Neural cell (in vitro differentiated cells): ENCODE measurements around the gene PCNA.

Experiments used
- EP300 ChIP-seq: fragments of 450-650 bp; conservative IDR thresholded peaks from 2 replicates; pipeline ENCODE4 v1.6.1; 2014; ENCODE audit warnings: antibody characterized with exemption, mild to moderate bottlenecking, moderate library complexity; ENCODE audit not compliant: poor library complexity, severe bottlenecking
- EZH2 ChIP-seq: fragments of 200-600, 300-800 bp; shearing (Covaris generic), sonication (generic); IDR thresholded peaks from 2 replicates; pipeline ENCODE4 v1.6.1; 2014; ENCODE audit warnings: antibody characterized with exemption, low read length, borderline replicate concordance, mild to moderate bottlenecking; ENCODE audit not compliant: insufficient read depth, poor library complexity, severe bottlenecking
- MXI1 ChIP-seq: fragments of 450-650 bp; conservative IDR thresholded peaks from 2 replicates; pipeline ENCODE4 v1.6.1; 2014; ENCODE audit warnings: antibody characterized with exemption, mild to moderate bottlenecking; ENCODE audit not compliant: poor library complexity, severe bottlenecking
- POLR2AphosphoS5 ChIP-seq: IDR thresholded peaks from 2 replicates; pipeline ENCODE4 v1.6.1; 2012
- RAD21 ChIP-seq: fragments of 450-650 bp; conservative IDR thresholded peaks from 2 replicates; pipeline ENCODE4 v1.6.1; 2014; ENCODE audit warnings: antibody characterized with exemption, mild to moderate bottlenecking, moderate library complexity
- TAF1 ChIP-seq: IDR thresholded peaks from 2 replicates; pipeline ENCODE4 v1.6.1; 2012; ENCODE audit warnings: low read depth
- TF ChIP-seq, protein P1 (sequence below): IDR thresholded peaks from 2 replicates; pipeline ENCODE4 v1.6.1; 2012; ENCODE audit warnings: borderline replicate concordance
- TF ChIP-seq, protein P2 (sequence below): fragments of 450-650 bp; IDR thresholded peaks from 2 replicates; pipeline ENCODE4 v1.5.1; 2014; ENCODE audit warnings: antibody characterized with exemption, mild to moderate bottlenecking, moderate library complexity; ENCODE audit not compliant: poor library complexity, severe bottlenecking

DNA sequence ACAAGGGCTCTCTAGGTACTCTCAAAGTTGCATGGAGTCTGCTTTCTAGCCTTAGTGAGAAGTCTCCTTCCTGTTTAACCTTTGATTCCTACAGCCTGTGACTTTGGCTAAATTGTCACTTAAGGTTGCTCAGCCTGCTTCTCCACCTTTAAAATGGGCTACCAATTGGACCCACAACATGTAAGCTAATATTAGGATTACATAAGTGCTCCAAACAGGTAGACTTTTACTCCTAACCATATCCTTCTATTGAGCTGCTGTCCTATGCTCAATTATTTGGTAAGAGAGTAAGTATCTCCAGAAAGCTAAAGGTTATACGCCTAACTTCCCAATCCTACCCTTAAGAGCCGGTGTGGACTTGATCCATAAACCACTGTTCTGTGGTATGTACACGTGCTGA, 2.9 kb downstream of the PCNA start:
- TF ChIP-seq, protein P1, sequence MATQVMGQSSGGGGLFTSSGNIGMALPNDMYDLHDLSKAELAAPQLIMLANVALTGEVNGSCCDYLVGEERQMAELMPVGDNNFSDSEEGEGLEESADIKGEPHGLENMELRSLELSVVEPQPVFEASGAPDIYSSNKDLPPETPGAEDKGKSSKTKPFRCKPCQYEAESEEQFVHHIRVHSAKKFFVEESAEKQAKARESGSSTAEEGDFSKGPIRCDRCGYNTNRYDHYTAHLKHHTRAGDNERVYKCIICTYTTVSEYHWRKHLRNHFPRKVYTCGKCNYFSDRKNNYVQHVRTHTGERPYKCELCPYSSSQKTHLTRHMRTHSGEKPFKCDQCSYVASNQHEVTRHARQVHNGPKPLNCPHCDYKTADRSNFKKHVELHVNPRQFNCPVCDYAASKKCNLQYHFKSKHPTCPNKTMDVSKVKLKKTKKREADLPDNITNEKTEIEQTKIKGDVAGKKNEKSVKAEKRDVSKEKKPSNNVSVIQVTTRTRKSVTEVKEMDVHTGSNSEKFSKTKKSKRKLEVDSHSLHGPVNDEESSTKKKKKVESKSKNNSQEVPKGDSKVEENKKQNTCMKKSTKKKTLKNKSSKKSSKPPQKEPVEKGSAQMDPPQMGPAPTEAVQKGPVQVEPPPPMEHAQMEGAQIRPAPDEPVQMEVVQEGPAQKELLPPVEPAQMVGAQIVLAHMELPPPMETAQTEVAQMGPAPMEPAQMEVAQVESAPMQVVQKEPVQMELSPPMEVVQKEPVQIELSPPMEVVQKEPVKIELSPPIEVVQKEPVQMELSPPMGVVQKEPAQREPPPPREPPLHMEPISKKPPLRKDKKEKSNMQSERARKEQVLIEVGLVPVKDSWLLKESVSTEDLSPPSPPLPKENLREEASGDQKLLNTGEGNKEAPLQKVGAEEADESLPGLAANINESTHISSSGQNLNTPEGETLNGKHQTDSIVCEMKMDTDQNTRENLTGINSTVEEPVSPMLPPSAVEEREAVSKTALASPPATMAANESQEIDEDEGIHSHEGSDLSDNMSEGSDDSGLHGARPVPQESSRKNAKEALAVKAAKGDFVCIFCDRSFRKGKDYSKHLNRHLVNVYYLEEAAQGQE = no peak
- TF ChIP-seq MXI1 (no peak), EP300 (no peak), EZH2 (no peak), RAD21 (no peak), POLR2AphosphoS5 (no peak), TAF1 (no peak)
- TF ChIP-seq, protein P2, sequence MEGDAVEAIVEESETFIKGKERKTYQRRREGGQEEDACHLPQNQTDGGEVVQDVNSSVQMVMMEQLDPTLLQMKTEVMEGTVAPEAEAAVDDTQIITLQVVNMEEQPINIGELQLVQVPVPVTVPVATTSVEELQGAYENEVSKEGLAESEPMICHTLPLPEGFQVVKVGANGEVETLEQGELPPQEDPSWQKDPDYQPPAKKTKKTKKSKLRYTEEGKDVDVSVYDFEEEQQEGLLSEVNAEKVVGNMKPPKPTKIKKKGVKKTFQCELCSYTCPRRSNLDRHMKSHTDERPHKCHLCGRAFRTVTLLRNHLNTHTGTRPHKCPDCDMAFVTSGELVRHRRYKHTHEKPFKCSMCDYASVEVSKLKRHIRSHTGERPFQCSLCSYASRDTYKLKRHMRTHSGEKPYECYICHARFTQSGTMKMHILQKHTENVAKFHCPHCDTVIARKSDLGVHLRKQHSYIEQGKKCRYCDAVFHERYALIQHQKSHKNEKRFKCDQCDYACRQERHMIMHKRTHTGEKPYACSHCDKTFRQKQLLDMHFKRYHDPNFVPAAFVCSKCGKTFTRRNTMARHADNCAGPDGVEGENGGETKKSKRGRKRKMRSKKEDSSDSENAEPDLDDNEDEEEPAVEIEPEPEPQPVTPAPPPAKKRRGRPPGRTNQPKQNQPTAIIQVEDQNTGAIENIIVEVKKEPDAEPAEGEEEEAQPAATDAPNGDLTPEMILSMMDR = no peak
